ENCODE data around the gene HAUS2.

DNA sequence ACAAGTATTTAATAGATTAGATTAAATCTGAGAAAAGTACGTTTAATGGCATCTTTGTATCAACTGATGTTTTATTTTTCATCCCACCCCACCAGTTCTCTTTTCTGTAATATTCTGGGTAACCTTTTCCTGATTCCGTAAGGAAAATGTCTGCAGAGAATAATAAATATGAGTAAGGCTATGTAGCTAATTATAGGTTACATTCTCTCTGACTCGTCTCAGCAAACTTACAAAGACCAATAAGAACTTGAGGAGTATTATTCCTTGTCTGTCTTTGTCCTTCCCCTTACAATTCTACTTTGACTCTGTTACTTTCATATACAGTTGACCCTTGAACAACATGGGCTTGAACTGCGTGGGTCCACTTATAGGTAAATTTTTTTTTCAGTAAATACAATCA lies 41.1 kb upstream of the HAUS2 start:
- no peak for TF ChIP-seq EZH2 (optimal IDR thresholded peaks at IDR 0.05; ENCODE audit: low read depth, low read length)
- TF ChIP-seq, protein P1, sequence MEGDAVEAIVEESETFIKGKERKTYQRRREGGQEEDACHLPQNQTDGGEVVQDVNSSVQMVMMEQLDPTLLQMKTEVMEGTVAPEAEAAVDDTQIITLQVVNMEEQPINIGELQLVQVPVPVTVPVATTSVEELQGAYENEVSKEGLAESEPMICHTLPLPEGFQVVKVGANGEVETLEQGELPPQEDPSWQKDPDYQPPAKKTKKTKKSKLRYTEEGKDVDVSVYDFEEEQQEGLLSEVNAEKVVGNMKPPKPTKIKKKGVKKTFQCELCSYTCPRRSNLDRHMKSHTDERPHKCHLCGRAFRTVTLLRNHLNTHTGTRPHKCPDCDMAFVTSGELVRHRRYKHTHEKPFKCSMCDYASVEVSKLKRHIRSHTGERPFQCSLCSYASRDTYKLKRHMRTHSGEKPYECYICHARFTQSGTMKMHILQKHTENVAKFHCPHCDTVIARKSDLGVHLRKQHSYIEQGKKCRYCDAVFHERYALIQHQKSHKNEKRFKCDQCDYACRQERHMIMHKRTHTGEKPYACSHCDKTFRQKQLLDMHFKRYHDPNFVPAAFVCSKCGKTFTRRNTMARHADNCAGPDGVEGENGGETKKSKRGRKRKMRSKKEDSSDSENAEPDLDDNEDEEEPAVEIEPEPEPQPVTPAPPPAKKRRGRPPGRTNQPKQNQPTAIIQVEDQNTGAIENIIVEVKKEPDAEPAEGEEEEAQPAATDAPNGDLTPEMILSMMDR (IDR thresholded peaks at IDR 0.05; ENCODE audit: low read length): no peak
- TF ChIP-seq EZH2phosphoT487 (IDR thresholded peaks at IDR 0.05; ENCODE audit: low read length): no peak

Data from MM.1S (cell line).